Thymus (tissue), 11 donors: ENCODE results near the gene TMEM229B. TPM values are rescaled to one million over a fixed set of nuclear protein-coding genes. Genes with fewer than 3 reads are reported as not detected.

Experiments
- DNase-seq, 9 donors: peaks; one replicate each; pipeline ENCODE4 v3.0.0-alpha.2; 2013; ENCODE audit warnings: low spot score in 9 of 9, low read depth in 6 of 9, missing footprints in 1 of 9
- H3K27ac ChIP-seq, 2 donors: one replicate each; pipeline ENCODE4 v1.5.1; 2013; ENCODE audit warnings: control low read depth in 1 of 2, low read depth in 1 of 2, low read length in 1 of 2, mild to moderate bottlenecking in 1 of 2, moderate library complexity in 1 of 2
- H3K27me3 ChIP-seq, 2 donors: one replicate each; pipeline ENCODE4 v1.5.1; 2013; ENCODE audit warnings: low read length in 1 of 2; ENCODE audit not compliant: control insufficient read depth in 2 of 2, insufficient read depth in 1 of 2
- H3K36me3 ChIP-seq, 2 donors: one replicate each; pipeline ENCODE4 v1.5.1; 2013; ENCODE audit warnings: low read length in 1 of 2, mild to moderate bottlenecking in 1 of 2, moderate library complexity in 1 of 2; ENCODE audit not compliant: control insufficient read depth in 2 of 2, insufficient read depth in 2 of 2
- H3K4me1 ChIP-seq, 2 donors: one replicate each; pipeline ENCODE4 v1.5.1; 2013; ENCODE audit warnings: low read length in 2 of 2; ENCODE audit not compliant: control insufficient read depth in 2 of 2, insufficient read depth in 2 of 2
- H3K4me3 ChIP-seq, 2 donors: one replicate each; pipeline ENCODE4 v1.5.1; 2013; ENCODE audit warnings: low read length in 2 of 2, control low read depth in 1 of 2, mild to moderate bottlenecking in 1 of 2
- H3K9me3 ChIP-seq, 2 donors: one replicate each; pipeline ENCODE4 v1.5.1; 2013; ENCODE audit warnings: low read length in 1 of 2, mild to moderate bottlenecking in 1 of 2; ENCODE audit not compliant: control insufficient read depth in 2 of 2, insufficient read depth in 1 of 2
- WGBS: extraction: QIAGEN DNeasy Blood & Tissue Kit; methylation state at CpG from one replicate; pipeline ENCODE4 v1.1.7; 2013; 5-methylcytosine and 5-hydroxymethylcytosine counted together
- polyA plus RNA-seq: library from polyadenylated mRNA; stranded (reverse); fragments of 200-250 nt; gene quantifications from one replicate; pipeline ENCODE4 v1.2.3, GENCODE V29; 2013
- total RNA-seq: library from RNA; stranded (reverse); fragments of 120-200 nt; gene quantifications from one replicate; pipeline ENCODE4 v1.2.4, GENCODE V29; 2013
- donor health status: healthy.

The TMEM229B gene
- total and polyA plus RNA-seq, 2 donors = 6.6 to 13.7 TPM

DNA sequence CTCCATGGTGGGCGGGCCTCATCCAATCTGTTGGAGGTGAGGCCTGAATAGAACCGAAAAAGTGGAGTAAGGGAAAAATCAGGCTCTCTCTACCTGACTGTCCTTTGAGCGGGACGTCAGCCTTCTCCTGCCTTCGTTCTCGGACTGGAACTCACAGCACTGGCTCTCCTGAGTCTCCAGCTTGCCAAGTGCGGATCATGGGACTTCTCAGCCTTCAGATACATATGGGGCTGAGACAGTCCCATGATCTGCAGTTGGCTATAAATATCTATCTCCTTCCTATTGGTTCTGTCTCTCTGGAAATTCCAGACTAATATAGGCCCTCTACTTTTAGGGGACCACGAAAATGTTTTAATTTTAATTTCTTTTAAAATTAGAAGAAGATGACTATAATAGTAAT lies 46.8 kb downstream of the TMEM229B start:
- Histone ChIP-seq H3K4me1 (no peaks in the 10 kb centered on the region), H3K4me3 (no peak overlapping the region), H3K27me3 (peaks cover 0 to 14% of the 10 kb centered on the region in 2 donors), H3K36me3 (no peaks in the 10 kb centered on the region), H3K27ac (no peak overlapping the region), H3K9me3 (no peaks in the 10 kb centered on the region)
- DNase-seq = no peak
- 99% methylated on average over 8 of the region's 8 CpGs for WGBS

GRCh38 chr14:67441256-67441655 lies 47.3 kb downstream of the TMEM229B start:
- Histone ChIP-seq H3K4me3 (no peak overlapping the region), H3K4me1 (no peaks in the 10 kb centered on the region), H3K36me3 (no peaks in the 10 kb centered on the region), H3K9me3 (no peaks in the 10 kb centered on the region), H3K27ac (no peak overlapping the region), H3K27me3 (peaks cover 0 to 18% of the 10 kb centered on the region in 2 donors)
- 97% methylated on average over 2 of the region's 2 CpGs for WGBS
- no peak for DNase-seq

GRCh38 chr14:67440513-67440912 lies 48.0 kb downstream of the TMEM229B start:
- no peaks in the 10 kb centered on the region for H3K36me3 ChIP-seq
- H3K27me3 ChIP-seq = peaks cover 0 to 22% of the 10 kb centered on the region in 2 donors
- H3K4me1 ChIP-seq = no peaks in the 10 kb centered on the region
- H3K9me3 ChIP-seq = no peaks in the 10 kb centered on the region
- H3K27ac ChIP-seq = no peak overlapping the region
- H3K4me3 ChIP-seq = no peak overlapping the region
- DNase-seq = no peak
- 89% methylated on average over 4 of the region's 4 CpGs for WGBS

- H3K4me1 ChIP-seq = no peaks in the 10 kb centered on the region
- no peak overlapping the region for H3K4me3 ChIP-seq
- H3K9me3 ChIP-seq = no peaks in the 10 kb centered on the region
- no peak for DNase-seq
- no peaks in the 10 kb centered on the region for H3K36me3 ChIP-seq
- 97% methylated on average over 1 of the region's 1 CpG for WGBS
- H3K27ac ChIP-seq = no peak overlapping the region
- H3K27me3 ChIP-seq = peaks cover 0 to 22% of the 10 kb centered on the region in 2 donors
Measured at GRCh38 chr14:67438969-67439368, 49.6 kb downstream of the TMEM229B start.

GRCh38 chr14:67436006-67436866 lies 52.3 kb downstream of the TMEM229B start:
- H3K27ac ChIP-seq = no peak overlapping the region
- DNase-seq = no peak
- peaks cover 0 to 22% of the 10 kb centered on the region in 2 donors for H3K27me3 ChIP-seq
- 96% methylated on average over 10 of the region's 10 CpGs for WGBS
- peaks cover 0 to 3% of the 10 kb centered on the region in 2 donors for H3K9me3 ChIP-seq
- no peak overlapping the region for H3K4me3 ChIP-seq
- no peaks in the 10 kb centered on the region for H3K4me1 ChIP-seq
- no peaks in the 10 kb centered on the region for H3K36me3 ChIP-seq

DNA sequence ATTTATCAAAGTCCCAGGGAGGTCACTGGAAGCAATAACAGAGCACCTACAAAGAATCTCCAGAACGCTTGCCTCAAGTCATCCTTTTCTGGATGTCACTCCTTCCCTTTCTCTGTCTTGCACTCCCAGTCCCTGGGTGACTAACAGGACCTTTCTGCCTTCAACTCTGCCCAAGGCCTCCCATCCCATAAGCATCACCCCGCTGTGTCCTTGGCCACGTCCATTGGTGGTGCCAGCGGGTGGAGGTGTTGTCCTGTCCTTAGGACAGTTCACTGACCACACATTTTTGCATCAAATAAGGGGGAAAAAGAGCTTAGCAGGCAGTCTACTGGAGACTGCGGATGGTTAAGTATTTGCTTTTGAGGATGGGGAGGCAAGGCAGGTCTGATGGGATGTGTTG lies 52.9 kb downstream of the TMEM229B start:
- no peak for DNase-seq
- Histone ChIP-seq H3K4me1 (no peaks in the 10 kb centered on the region), H3K27me3 (peaks cover 0 to 22% of the 10 kb centered on the region in 2 donors), H3K36me3 (no peaks in the 10 kb centered on the region), H3K9me3 (peaks cover 0 to 3% of the 10 kb centered on the region in 2 donors), H3K27ac (no peak overlapping the region), H3K4me3 (no peak overlapping the region)
- WGBS = 98% methylated on average over 5 of the region's 5 CpGs

DNA sequence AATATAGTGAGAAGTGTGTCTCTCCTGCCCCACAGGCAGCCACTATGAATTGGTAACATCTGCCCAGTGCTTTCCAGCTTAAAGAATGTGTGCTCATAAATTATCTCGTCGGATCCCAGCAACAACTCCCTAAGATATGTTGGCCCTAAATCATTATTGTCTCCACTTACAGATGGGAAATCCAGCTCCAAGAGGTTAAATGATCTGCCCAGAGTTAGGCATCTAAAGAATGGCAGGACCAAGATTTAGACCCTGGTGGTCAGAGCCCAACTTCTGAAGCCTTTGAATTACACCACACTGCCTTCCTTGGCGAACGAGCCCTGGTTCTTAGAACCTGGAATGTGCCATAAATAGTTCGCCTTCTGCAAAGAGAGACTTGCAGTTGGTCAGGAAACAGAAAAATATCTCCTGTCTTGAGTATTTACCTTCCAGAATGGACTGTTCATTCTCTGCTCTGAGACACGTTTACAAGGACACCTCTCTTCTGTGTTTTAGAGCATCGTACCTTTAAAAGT lies 56.4 kb downstream of the TMEM229B start:
- Histone ChIP-seq H3K27ac (no peak overlapping the region), H3K4me3 (no peak overlapping the region), H3K9me3 (peaks cover 0 to 3% of the 10 kb centered on the region in 2 donors), H3K36me3 (no peaks in the 10 kb centered on the region), H3K4me1 (peaks cover 0 to 2% of the 10 kb centered on the region in 2 donors), H3K27me3 (peaks cover 0 to 9% of the 10 kb centered on the region in 2 donors)
- 82% methylated on average over 7 of the region's 7 CpGs for WGBS
- no peak for DNase-seq

- Histone ChIP-seq H3K36me3 (no peaks in the 10 kb centered on the region), H3K4me1 (peaks cover 0 to 7% of the 10 kb centered on the region in 2 donors), H3K4me3 (no peak overlapping the region), H3K27me3 (peaks cover 0 to 14% of the 10 kb centered on the region in 2 donors), H3K27ac (no peak overlapping the region), H3K9me3 (peaks cover 0 to 3% of the 10 kb centered on the region in 2 donors)
- 91% methylated on average over 9 of the region's 9 CpGs for WGBS
- DNase-seq = no peak
Measured at GRCh38 chr14:67429510-67430205, 58.9 kb downstream of the TMEM229B start.

DNA sequence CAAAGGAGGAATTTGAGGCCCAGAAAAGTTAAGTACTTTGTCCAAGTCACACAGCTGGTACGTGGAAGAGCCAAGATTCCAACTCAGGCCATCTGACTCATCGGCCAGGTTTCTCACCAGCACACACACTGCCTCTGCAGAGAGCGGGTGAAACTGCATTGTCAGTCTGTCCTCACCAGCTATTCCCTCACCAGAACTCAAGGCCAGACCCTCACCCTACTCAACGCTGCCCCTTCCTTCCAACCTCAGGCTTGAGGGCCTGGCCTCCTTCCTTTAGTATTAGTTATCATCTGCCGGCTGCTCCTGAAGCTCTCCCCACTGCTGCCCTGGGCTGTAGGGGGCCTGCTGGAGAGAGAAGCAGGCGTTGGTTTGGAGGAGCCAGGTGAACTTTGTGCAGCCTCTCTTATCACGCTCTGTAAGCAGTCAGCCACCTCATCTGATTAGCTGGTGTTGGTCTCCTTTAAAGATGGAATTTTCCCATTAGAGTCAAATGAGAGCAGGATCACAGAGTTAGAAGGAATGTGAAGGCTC lies 60.0 kb downstream of the TMEM229B start:
- Histone ChIP-seq H3K27ac (no peak overlapping the region), H3K4me3 (no peak overlapping the region), H3K9me3 (peaks cover 0 to 3% of the 10 kb centered on the region in 2 donors), H3K27me3 (peaks cover 0 to 17% of the 10 kb centered on the region in 2 donors), H3K4me1 (peaks cover 0 to 7% of the 10 kb centered on the region in 2 donors), H3K36me3 (no peaks in the 10 kb centered on the region)
- 96% methylated on average over 7 of the region's 7 CpGs for WGBS
- no peak for DNase-seq
